Smooth muscle cell (in vitro differentiated cells): Measurements from ENCODE around the gene SELENOP. TPM values are rescaled to one million over a fixed set of nuclear protein-coding genes. Genes with fewer than 3 reads are reported as not detected.
A peak's percentile ranks its signal among the peaks of the same experiment; 100 is the strongest.

Source experiments
- DNase-seq: peaks from one replicate; lab custom pipeline; 2025; ENCODE audit not compliant: unreplicated experiment; lab: John Stamatoyannopoulos, UW
- H2AFZ ChIP-seq: fragments of 200-600 bp; sonication (generic); 2 replicates; pipeline ENCODE4 v1.6.0; 2016; ENCODE audit warnings: antibody characterized with exemption, low read depth, mild to moderate bottlenecking
- H3F3A ChIP-seq: fragments of 200-600 bp; sonication (generic); 2 replicates; pipeline ENCODE4 v1.6.0; 2017; ENCODE audit warnings: antibody characterized with exemption, low read depth
- H3K27ac ChIP-seq: fragments of 200-600 bp; sonication (generic); 2 replicates; pipeline ENCODE4 v1.5.1; 2016; ENCODE audit warnings: low read depth, mild to moderate bottlenecking
- H3K27me3 ChIP-seq: fragments of 200-600 bp; sonication (generic); 2 replicates; pipeline ENCODE4 v1.6.1; 2016; ENCODE audit warnings: low read depth, mild to moderate bottlenecking
- H3K36me3 ChIP-seq: fragments of 200-600 bp; sonication (generic); 2 replicates; pipeline ENCODE4 v1.5.1; 2016; ENCODE audit warnings: low read depth
- H3K4me1 ChIP-seq: fragments of 200-600 bp; sonication (generic); 2 replicates; pipeline ENCODE4 v1.5.1; 2016; ENCODE audit warnings: low read depth
- H3K4me2 ChIP-seq: fragments of 200-600 bp; sonication (generic); 2 replicates; pipeline ENCODE4 v1.6.0; 2016; ENCODE audit warnings: mild to moderate bottlenecking
- H3K4me3 ChIP-seq: fragments of 200-600 bp; sonication (generic); 2 replicates; pipeline ENCODE4 v1.5.1; 2016; ENCODE audit warnings: mild to moderate bottlenecking
- H3K79me2 ChIP-seq: fragments of 200-600 bp; sonication (generic); 2 replicates; pipeline ENCODE4 v1.6.0; 2016; ENCODE audit warnings: low read depth, mild to moderate bottlenecking
- H3K9ac ChIP-seq: fragments of 200-600 bp; sonication (generic); 2 replicates; pipeline ENCODE4 v1.6.0; 2016; ENCODE audit warnings: low read depth
- H3K9me3 ChIP-seq: fragments of 200-600 bp; sonication (generic); replicated peaks from 2 replicates; pipeline ENCODE4 v1.5.1; 2016; ENCODE audit warnings: low read depth
- H4K20me1 ChIP-seq: fragments of 200-600 bp; sonication (generic); 2 replicates; pipeline ENCODE4 v1.6.0; 2016; ENCODE audit warnings: low read depth
- CTCF ChIP-seq: fragments of 200-600 bp; sonication (generic); IDR thresholded peaks from 2 replicates; pipeline ENCODE4 v1.5.1; 2017; ENCODE audit warnings: borderline replicate concordance, mild to moderate bottlenecking, antibody characterized with exemption; ENCODE audit not compliant: insufficient read depth, poor library complexity, severe bottlenecking
- WGBS: methylation state at CpG from one replicate; pipeline ENCODE4 v1.1.7; 2016; ENCODE audit warnings: low lambda C conversion rate; 5-methylcytosine and 5-hydroxymethylcytosine counted together
- polyA plus RNA-seq: library from polyadenylated mRNA; unstranded; fragments of >200 nt; fragmentation: Nextera tagmentation; extraction: Ambion mirVana; gene quantifications from 2 replicates; pipeline ENCODE4 v1.2.1, GENCODE V29; 2016
- total RNA-seq: library from RNA; depleted of rRNA; stranded (reverse); fragments of >200 nt; gene quantifications from 2 replicates; pipeline ENCODE4 v1.2.3, GENCODE V29; 2014

The SELENOP gene, protein sequence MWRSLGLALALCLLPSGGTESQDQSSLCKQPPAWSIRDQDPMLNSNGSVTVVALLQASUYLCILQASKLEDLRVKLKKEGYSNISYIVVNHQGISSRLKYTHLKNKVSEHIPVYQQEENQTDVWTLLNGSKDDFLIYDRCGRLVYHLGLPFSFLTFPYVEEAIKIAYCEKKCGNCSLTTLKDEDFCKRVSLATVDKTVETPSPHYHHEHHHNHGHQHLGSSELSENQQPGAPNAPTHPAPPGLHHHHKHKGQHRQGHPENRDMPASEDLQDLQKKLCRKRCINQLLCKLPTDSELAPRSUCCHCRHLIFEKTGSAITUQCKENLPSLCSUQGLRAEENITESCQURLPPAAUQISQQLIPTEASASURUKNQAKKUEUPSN
- 11.9 and 14.0 TPM in 2 replicates for total RNA-seq
- 11.1 and 12.2 TPM in 2 replicates for polyA plus RNA-seq

GRCh38 chr5:42811591-42812446, at the start of gene SELENOP:
TSS of gene SELENOP (minus strand) at chr5:42811892. CDS start at chr5:42808353, 3,539 bp downstream.
- H3K27ac ChIP-seq, result no peak within 1 kb of the TSS
- peaks cover 29% of the 10 kb centered on the region for H3K4me1 ChIP-seq
- no peaks in the 10 kb centered on the region for H3K36me3 ChIP-seq
- TF ChIP-seq CTCF, result no peak
- no peaks in the 10 kb centered on the region for H3K27me3 ChIP-seq
- WGBS, result 50% methylated on average over 8 of the region's 8 CpGs
- DNase-seq, result no peak
- H2AFZ ChIP-seq, result peak within 1 kb of the TSS; percentile 68
- peak within 1 kb of the TSS; percentile 68 for H3K4me2 ChIP-seq
- H3K9me3 ChIP-seq, result no peaks in the 10 kb centered on the region
- peak within 1 kb of the TSS; percentile 48 for H3K4me3 ChIP-seq
- no peaks in the 10 kb centered on the region for H3F3A ChIP-seq
- H3K9ac ChIP-seq, result no peak within 1 kb of the TSS
- H3K79me2 ChIP-seq, result no peaks in the 10 kb centered on the region
- no peaks in the 10 kb centered on the region for H4K20me1 ChIP-seq

DNA sequence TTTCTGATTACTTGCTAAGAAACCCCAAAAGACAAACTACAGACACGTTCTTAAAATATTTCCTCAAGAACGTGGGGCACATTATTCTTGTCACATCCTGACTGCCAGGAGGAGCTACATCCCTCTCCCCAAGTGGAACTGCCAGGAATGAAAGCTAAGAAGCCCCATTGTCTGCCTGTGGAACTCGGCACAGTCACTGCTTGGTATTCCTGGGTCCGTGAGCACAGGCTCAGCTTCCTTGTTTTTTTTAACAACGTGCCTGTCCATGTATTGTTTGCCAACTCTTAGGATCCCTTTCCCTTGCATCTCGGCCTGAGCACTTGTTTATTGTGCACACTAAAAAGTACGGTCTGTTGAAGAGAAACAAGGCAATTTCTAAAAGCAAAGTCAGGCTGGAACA, 47.0 kb upstream of the SELENOP start:
- Histone ChIP-seq H2AFZ (no peak overlapping the region), H3K27ac (no peak overlapping the region), H3K9ac (no peak overlapping the region), H3K79me2 (no peaks in the 10 kb centered on the region), H4K20me1 (no peaks in the 10 kb centered on the region), H3K27me3 (no peaks in the 10 kb centered on the region), H3K4me2 (no peak overlapping the region), H3K4me1 (no peaks in the 10 kb centered on the region), H3K9me3 (no peaks in the 10 kb centered on the region), H3K4me3 (no peak overlapping the region), H3K36me3 (no peaks in the 10 kb centered on the region), H3F3A (no peaks in the 10 kb centered on the region)
- 68% methylated on average over 7 of the region's 7 CpGs for WGBS
- no peak for TF ChIP-seq CTCF
- no peak for DNase-seq

DNA sequence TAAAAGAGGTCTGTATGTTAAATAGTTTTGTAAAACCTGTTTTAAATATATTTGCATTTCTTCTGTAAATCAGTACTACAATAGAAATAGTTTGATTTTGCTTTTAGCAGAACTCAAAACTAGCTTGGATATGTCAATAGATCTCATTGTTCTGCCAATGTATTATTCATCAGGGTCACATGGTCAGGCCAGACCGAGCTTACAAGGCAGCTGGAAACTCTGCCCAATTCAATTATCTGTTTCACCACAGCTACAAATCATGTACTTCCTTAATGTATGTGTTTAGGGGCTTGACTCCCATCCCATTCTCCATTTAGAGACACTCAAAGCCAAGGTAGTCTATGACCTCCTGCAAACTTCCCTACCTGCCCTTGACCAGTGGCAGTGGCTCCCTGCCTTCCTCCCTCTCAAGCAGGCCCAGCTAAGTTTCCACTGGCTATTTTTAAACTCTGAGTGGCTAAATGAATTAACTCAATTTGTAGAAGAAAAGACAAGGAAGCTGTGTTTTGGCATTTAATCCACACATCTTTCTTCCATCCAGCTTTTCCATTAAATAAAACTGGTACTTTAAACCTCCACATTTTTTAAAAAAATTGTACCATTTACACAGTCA, 46.4 kb upstream of the SELENOP start:
- Histone ChIP-seq H4K20me1 (no peaks in the 10 kb centered on the region), H3K36me3 (no peaks in the 10 kb centered on the region), H3K27ac (no peak overlapping the region), H3F3A (no peaks in the 10 kb centered on the region), H3K4me2 (no peak overlapping the region), H3K9ac (no peak overlapping the region), H3K9me3 (no peaks in the 10 kb centered on the region), H3K27me3 (no peaks in the 10 kb centered on the region), H3K4me3 (no peak overlapping the region), H2AFZ (no peak overlapping the region), H3K4me1 (no peaks in the 10 kb centered on the region), H3K79me2 (no peaks in the 10 kb centered on the region)
- 28% methylated on average over 1 of the region's 1 CpG for WGBS
- no peak for DNase-seq
- no peak for TF ChIP-seq CTCF
